HepG2 (cell line): ENCODE measurements around the gene MAN2B2. TPM values are rescaled to one million over a fixed set of nuclear protein-coding genes. Genes with fewer than 3 reads are reported as not detected.

Experiments used
- ATAC-seq: fragments of 200-7000 bp; cut with Tn5 transposase; 3 replicates; pipeline ENCODE4 v1.9.1; 2020; ENCODE audit warnings: mild to moderate bottlenecking, moderate library complexity
- BruUV-seq: library from RNA; stranded (reverse); fragments of 400-500 nt; replicated peaks from 2 replicates; lab custom pipeline; 2021; lab: Mats Ljungman, UMichigan
- CTCF ChIA-PET: fragments of 300-600 bp; formaldehyde crosslinking; extraction: SDS; loops from one replicate; lab custom pipeline; 2021; ENCODE audit warnings: low total read pairs, inconsistent platforms, low intra/inter-chr PET ratio; lab: Yijun Ruan, JAX
- POLR2A ChIA-PET: fragments of 350-600 bp; sonication (Branson Sonifier 250); formaldehyde crosslinking; loops from one replicate; lab custom pipeline; 2020; ENCODE audit warnings: antibody characterized with exemption, inconsistent platforms; lab: Yijun Ruan, JAX
- DNase-seq: peaks from one replicate; pipeline ENCODE4 v3.0.0-alpha.2; 2015; ENCODE audit warnings: low spot score
- FAIRE-seq: peaks from 3 replicates; lab custom pipeline; 2011; peaks lifted over from hg19 to GRCh38; lab: Jason Lieb, UNC
- H2AFZ ChIP-seq: one replicate; pipeline ENCODE4 v1.6.1; 2011; ENCODE audit warnings: low read length, inconsistent platforms
- H3K27ac ChIP-seq: fragments of 300-600 bp; 3 replicates; pipeline ENCODE4 v1.8.0; 2011; ENCODE audit warnings: mixed run types, mild to moderate bottlenecking, mixed read lengths, low read length, inconsistent platforms; ENCODE audit not compliant: insufficient read depth; ENCODE audit errors: extremely low read length
- H3K27me3 ChIP-seq, 2 experiments: fragments of 200-600 bp in 1 of 2; 2 replicates in 1 of 2; 3 replicates in 1 of 2; pipeline versions ENCODE4 v1.6.0 to v1.8.0; 2011; ENCODE audit warnings: low read length in 2 of 2, mild to moderate bottlenecking in 2 of 2, moderate library complexity in 2 of 2, inconsistent platforms in 1 of 2; ENCODE audit not compliant: insufficient read depth in 2 of 2, control insufficient read depth in 1 of 2
- H3K36me3 ChIP-seq, 2 experiments: fragments of 200-600 bp in 1 of 2; replicated peaks in 1 of 2; 2 replicates in 1 of 2; 3 replicates in 1 of 2; pipeline versions ENCODE4 v1.5.1 to v1.8.0; 2011; ENCODE audit warnings: low read length in 2 of 2, inconsistent platforms in 1 of 2; ENCODE audit not compliant: insufficient read depth in 2 of 2, control insufficient read depth in 1 of 2
- H3K4me1 ChIP-seq: 2 replicates; pipeline ENCODE4 v1.5.1; 2012; ENCODE audit warnings: low read length, inconsistent platforms; ENCODE audit not compliant: insufficient read depth
- H3K4me2 ChIP-seq: 2 replicates; pipeline ENCODE4 v1.6.0; 2011; ENCODE audit warnings: low read depth, low read length, inconsistent platforms
- H3K4me3 ChIP-seq, 3 experiments: fragments of 200-600 bp in 1 of 3; sonication (generic), shearing (Covaris generic) in 1 of 3; replicated peaks in 1 of 3; 2 replicates each; pipeline ENCODE4 v1.5.1; 2011 to 2016; ENCODE audit warnings: low read length in 3 of 3, inconsistent platforms in 2 of 3, low read depth in 2 of 3, mild to moderate bottlenecking in 2 of 3, control low read depth in 1 of 3, mixed read lengths in 1 of 3; ENCODE audit not compliant: insufficient read depth in 1 of 3
- H3K79me2 ChIP-seq: one replicate; pipeline ENCODE4 v1.6.1; 2011; ENCODE audit warnings: low read length, inconsistent platforms; ENCODE audit not compliant: insufficient read depth
- H3K9ac ChIP-seq: 2 replicates; pipeline ENCODE4 v1.6.0; 2011; ENCODE audit warnings: mild to moderate bottlenecking, low read depth, low read length, inconsistent platforms; ENCODE audit not compliant: insufficient read depth
- H3K9me3 ChIP-seq: 2 replicates; pipeline ENCODE4 v1.5.1; 2012; ENCODE audit warnings: mild to moderate bottlenecking, low read length
- H4K20me1 ChIP-seq: 2 replicates; pipeline ENCODE4 v1.6.0; 2011; ENCODE audit warnings: inconsistent platforms, mild to moderate bottlenecking, low read length, moderate library complexity; ENCODE audit not compliant: insufficient read depth
- CBX1 ChIP-seq: IDR thresholded peaks from one replicate; pipeline ENCODE4 v1.6.1; 2016; ENCODE audit warnings: antibody characterized with exemption, low read depth
- FOXC1 ChIP-seq: sonication (generic); formaldehyde crosslinking; IDR thresholded peaks from 2 replicates; pipeline ENCODE4 v1.8.0; 2022; ENCODE audit warnings: mild to moderate bottlenecking, missing genetic modification reagents, borderline replicate concordance
- FOXP4 ChIP-seq: sonication (generic); formaldehyde crosslinking; IDR thresholded peaks from 2 replicates; pipeline ENCODE4 v1.4.0; 2020; ENCODE audit warnings: missing genetic modification reagents
- HOMEZ ChIP-seq: IDR thresholded peaks from 2 replicates; pipeline ENCODE4 v1.6.1; 2016; ENCODE audit warnings: low read depth
- MEIS1 ChIP-seq: sonication (generic); formaldehyde crosslinking; IDR thresholded peaks from 2 replicates; pipeline ENCODE4 v1.9.0; 2021; ENCODE audit warnings: mild to moderate bottlenecking, missing genetic modification reagents, moderate library complexity, borderline replicate concordance
- THAP8 ChIP-seq: sonication (generic); formaldehyde crosslinking; IDR thresholded peaks from 2 replicates; pipeline ENCODE4 v1.5.1; 2020; ENCODE audit warnings: missing genetic modification reagents, mild to moderate bottlenecking, borderline replicate concordance
- ZNF296 ChIP-seq: sonication (generic); formaldehyde crosslinking; conservative IDR thresholded peaks from 2 replicates; pipeline ENCODE4 v1.5.0; 2020; ENCODE audit warnings: mild to moderate bottlenecking, missing genetic modification reagents
- ZNF362 ChIP-seq: sonication (generic); formaldehyde crosslinking; IDR thresholded peaks from 2 replicates; pipeline ENCODE4 v1.4.0; 2020; ENCODE audit warnings: missing genetic modification reagents, mild to moderate bottlenecking, borderline replicate concordance
- ZNF839 ChIP-seq: sonication (generic); formaldehyde crosslinking; IDR thresholded peaks from 2 replicates; pipeline ENCODE4 v1.4.0; 2020; ENCODE audit warnings: missing genetic modification reagents, mild to moderate bottlenecking, borderline replicate concordance
- WGBS: methylation state at CpG from one replicate; pipeline ENCODE4 v1.1.6; 2017; ENCODE audit warnings: low lambda C conversion rate; 5-methylcytosine and 5-hydroxymethylcytosine counted together
- in situ Hi-C: cut with HindIII; loops from 2 replicates; pipeline ENCODE4 v1.10.0; 2017; ENCODE audit warnings: low pct_unique_long_range_greater_than_20kb; ENCODE audit not compliant: extremely low pct_ligation_motif_present
- intact Hi-C: fragments of 100-400 bp; cut with micrococcal nuclease; formaldehyde crosslinking; loops from one replicate; pipeline ENCODE4 v1.10.0; 2022; ENCODE audit not compliant: unreplicated experiment
- polyA plus RNA-seq, 8 experiments: library from polyadenylated mRNA; depleted of rRNA in 3 of 8; stranded (reverse) in 7 of 8; unstranded in 1 of 8; fragments of >200 nt; fragmentation: Illumina TruSeq in 4 of 8; extraction: Trizol in 4 of 8; gene quantifications; 2 replicates each; pipeline versions ENCODE4 v1.2.1 to v1.2.3, GENCODE V29; 2011 to 2016; ENCODE audit warnings: low read depth in 4 of 8, missing spikeins in 1 of 8, mixed read lengths in 1 of 8; ENCODE audit not compliant: insufficient read depth in 1 of 8
- total RNA-seq, 5 experiments: library from RNA; depleted of rRNA; stranded (reverse); fragments of >200 nt; fragmentation: Illumina TruSeq; extraction: Trizol; gene quantifications; 2 replicates each; pipeline ENCODE4 v1.2.3, GENCODE V29; 2016; ENCODE audit warnings: low read depth in 1 of 5

Gene MAN2B2
- total and polyA plus RNA-seq, 2 of the 13 experiments (the other 11 are each of a cell fraction or from before 2014, with no cell fraction given): 4.8 to 5.4 TPM

GRCh38 chr4:6632125-6632524 is 57.1 kb downstream of the MAN2B2 start:
- Histone ChIP-seq H3K4me3 (no peak overlapping the region), H3K27me3 (no peaks in the 10 kb centered on the region), H3K4me2 (no peak overlapping the region), H3K9ac (no peak overlapping the region), H3K4me1 (peaks cover 37% of the 10 kb centered on the region), H4K20me1 (no peaks in the 10 kb centered on the region), H3K79me2 (no peaks in the 10 kb centered on the region), H2AFZ (no peak overlapping the region), H3K27ac (no peak overlapping the region), H3K9me3 (no peaks in the 10 kb centered on the region), H3K36me3 (no peaks in the 10 kb centered on the region)
- ATAC-seq (no peak), FAIRE-seq (no peak), DNase-seq (no peak)
- no TSS peak for BruUV-seq
- in situ Hi-C loops (no loop called here), intact Hi-C loops (no loop called here)
- ChIA-PET CTCF (no interaction called here), POLR2A (no interaction called here)
- TF ChIP-seq ZNF839 (CRISPR knock-in tag) (no peak), CBX1 (no peak), ZNF362 (CRISPR knock-in tag) (no peak), HOMEZ (CRISPR knock-in tag) (no peak), MEIS1 (CRISPR knock-in tag) (no peak), THAP8 (no peak), FOXP4 (CRISPR knock-in tag) (no peak), FOXC1 (CRISPR knock-in tag) (no peak), ZNF296 (CRISPR knock-in tag) (no peak)
- 95% methylated on average over 4 of the region's 4 CpGs for WGBS
